ENCODE data around the gene ALLC.

DNA sequence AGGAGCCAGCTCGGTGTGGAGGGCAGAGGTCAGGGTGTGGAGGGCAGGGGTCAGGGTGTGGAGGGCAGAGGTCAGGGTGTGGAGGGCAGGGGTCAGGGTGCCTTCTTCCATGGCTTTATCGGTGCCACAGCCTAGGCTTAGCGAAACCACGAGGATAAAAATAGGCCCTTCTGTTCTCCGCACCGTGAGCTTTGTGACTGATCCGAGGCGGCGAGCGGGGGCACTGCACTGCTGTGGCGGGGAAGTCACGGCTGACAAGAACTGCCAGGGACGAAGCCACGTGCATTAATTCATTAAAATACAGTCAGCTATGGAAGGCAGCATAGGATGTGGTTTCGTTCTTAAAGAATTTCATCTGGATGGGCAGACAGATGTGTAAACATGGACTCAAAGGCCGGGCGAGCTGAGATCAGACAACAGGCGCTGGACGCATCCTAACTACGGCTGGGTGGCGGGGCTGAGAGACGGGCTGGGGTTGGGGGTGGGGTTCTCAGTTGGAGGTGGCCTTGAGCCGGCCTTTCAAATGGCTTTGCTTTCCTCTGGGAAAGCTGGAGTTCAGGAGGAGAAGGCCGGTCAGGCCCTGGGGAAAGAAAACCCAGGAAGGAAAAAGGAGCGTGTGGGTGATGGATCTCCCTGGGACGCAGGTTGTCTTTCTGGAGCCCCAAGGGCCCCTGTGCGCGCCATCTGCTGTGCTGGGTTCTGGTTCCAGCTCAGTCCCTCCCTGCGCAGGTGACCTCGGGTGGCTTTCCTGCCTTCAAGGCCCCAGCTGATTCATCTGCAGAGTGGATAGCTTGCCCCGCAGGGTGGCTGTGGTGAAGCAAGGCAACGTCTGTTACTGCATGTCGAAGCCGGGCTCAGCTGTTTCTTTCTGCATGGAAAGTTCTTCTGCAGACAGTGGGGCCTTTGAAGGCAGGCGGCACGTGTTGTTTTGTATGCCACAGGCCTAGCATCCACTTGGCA is 958 bp upstream of the ALLC start:
- no peak for TF ChIP-seq CTCF (IDR thresholded peaks at IDR 0.05; ENCODE audit: insufficient read depth, low read length, poor library complexity, severe bottlenecking)
- no peak for TF ChIP-seq EZH2phosphoT487 (conservative IDR thresholded peaks at IDR 0.05; ENCODE audit: low read length)
